ENCODE measurements around the gene RELCH. TPM values are rescaled to one million over a fixed set of nuclear protein-coding genes. Genes with fewer than 3 reads are reported as not detected.

RELCH gene
- total RNA-seq, 1 donor from 2014 or later = 22.4 TPM

- H3K27ac Mint-ChIP-seq (ENCODE audit: unreplicated experiment) = no peak overlapping the region
- TF ChIP-seq, protein P1, sequence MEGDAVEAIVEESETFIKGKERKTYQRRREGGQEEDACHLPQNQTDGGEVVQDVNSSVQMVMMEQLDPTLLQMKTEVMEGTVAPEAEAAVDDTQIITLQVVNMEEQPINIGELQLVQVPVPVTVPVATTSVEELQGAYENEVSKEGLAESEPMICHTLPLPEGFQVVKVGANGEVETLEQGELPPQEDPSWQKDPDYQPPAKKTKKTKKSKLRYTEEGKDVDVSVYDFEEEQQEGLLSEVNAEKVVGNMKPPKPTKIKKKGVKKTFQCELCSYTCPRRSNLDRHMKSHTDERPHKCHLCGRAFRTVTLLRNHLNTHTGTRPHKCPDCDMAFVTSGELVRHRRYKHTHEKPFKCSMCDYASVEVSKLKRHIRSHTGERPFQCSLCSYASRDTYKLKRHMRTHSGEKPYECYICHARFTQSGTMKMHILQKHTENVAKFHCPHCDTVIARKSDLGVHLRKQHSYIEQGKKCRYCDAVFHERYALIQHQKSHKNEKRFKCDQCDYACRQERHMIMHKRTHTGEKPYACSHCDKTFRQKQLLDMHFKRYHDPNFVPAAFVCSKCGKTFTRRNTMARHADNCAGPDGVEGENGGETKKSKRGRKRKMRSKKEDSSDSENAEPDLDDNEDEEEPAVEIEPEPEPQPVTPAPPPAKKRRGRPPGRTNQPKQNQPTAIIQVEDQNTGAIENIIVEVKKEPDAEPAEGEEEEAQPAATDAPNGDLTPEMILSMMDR (conservative IDR thresholded peaks at IDR 0.05) = no peak
Measured at GRCh38 chr18:62200121-62200914, 13.3 kb downstream of the RELCH start.

DNA sequence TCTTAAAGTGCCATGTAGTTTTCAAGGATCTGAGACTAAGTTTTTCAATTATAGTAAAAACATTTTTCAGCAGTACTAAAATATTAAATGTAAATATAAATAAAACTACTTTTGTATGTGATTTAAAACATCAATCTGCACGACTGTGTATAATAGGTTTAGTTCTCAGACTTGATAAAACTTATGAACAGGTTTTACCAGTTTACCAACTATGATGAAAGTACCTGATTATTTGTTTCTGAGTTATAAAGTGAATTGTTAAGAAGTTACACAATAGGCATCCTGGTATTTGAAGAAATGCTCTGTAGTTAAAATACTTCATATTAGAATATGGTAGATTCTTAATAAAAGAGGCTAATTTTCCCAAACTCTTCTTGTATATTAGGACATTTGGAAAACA, 14.8 kb downstream of the RELCH start:
- no peaks in the 10 kb centered on the region for H3K4me1 Mint-ChIP-seq
- TF ChIP-seq, protein P1 (conservative IDR thresholded peaks at IDR 0.05) = no peak
- H3K36me3 Mint-ChIP-seq (ENCODE audit: low read depth) = no peaks in the 10 kb centered on the region
- no peaks in the 10 kb centered on the region for H3K27me3 Mint-ChIP-seq (ENCODE audit: low read depth)
- no peak overlapping the region for H3K4me3 Mint-ChIP-seq
- H3K9me3 Mint-ChIP-seq = peaks cover under 1% of the 10 kb centered on the region
- DNase-seq (ENCODE audit: low read depth, low spot score) = no peak
- H3K27ac Mint-ChIP-seq (ENCODE audit: unreplicated experiment) = no peak overlapping the region

More at GRCh38 chr18:62200121-62200914, 13.3 kb downstream of the RELCH start:
- Mint-ChIP-seq H3K36me3 (ENCODE audit: low read depth) (no peaks in the 10 kb centered on the region), H3K9me3 (no peaks in the 10 kb centered on the region), H3K27me3 (ENCODE audit: low read depth) (no peaks in the 10 kb centered on the region), H3K4me1 (no peaks in the 10 kb centered on the region), H3K4me3 (no peak overlapping the region)
- no peak for DNase-seq (ENCODE audit: low read depth, low spot score)

DNA sequence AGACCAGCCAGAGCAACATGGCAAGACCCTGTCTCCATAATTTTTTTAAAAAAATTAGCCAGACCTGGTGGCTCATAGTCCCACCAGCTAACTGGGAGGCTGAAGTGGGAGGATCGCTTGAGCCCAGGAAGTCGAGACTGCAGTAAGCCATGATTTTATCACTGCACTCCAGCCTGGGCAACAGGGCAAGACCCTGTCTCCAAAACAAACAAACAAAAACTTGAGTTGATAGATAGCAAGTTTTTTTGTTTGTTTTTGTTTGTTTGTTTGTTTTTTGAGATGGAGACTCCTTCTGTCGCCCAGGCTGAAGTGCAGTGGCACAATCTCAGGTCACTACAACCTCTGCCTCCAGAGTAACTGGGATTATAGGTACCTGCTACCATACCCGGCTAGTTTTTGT, 18.8 kb downstream of the RELCH start:
- Mint-ChIP-seq H3K36me3 (ENCODE audit: low read depth) (peaks cover 19% of the 10 kb centered on the region), H3K27ac (ENCODE audit: unreplicated experiment) (no peak overlapping the region), H3K4me3 (no peak overlapping the region), H3K4me1 (no peaks in the 10 kb centered on the region), H3K9me3 (peaks cover 4% of the 10 kb centered on the region), H3K27me3 (ENCODE audit: low read depth) (no peaks in the 10 kb centered on the region)
- TF ChIP-seq, protein P1 (conservative IDR thresholded peaks at IDR 0.05) = no peak
- no peak for DNase-seq (ENCODE audit: low read depth, low spot score)

- Mint-ChIP-seq H3K36me3 (ENCODE audit: low read depth) (peaks cover 19% of the 10 kb centered on the region), H3K9me3 (peaks cover 4% of the 10 kb centered on the region), H3K27ac (ENCODE audit: unreplicated experiment) (no peak overlapping the region), H3K4me3 (no peak overlapping the region), H3K4me1 (no peaks in the 10 kb centered on the region), H3K27me3 (ENCODE audit: low read depth) (no peaks in the 10 kb centered on the region)
- DNase-seq (ENCODE audit: low read depth, low spot score) = no peak
- TF ChIP-seq, protein P1 (conservative IDR thresholded peaks at IDR 0.05) = no peak
Measured at GRCh38 chr18:62206593-62206992, 19.5 kb downstream of the RELCH start.

GRCh38 chr18:62209046-62209445, 22.0 kb downstream of the RELCH start:
- H3K4me1 Mint-ChIP-seq = no peaks in the 10 kb centered on the region

More at GRCh38 chr18:62209046-62209445, 22.0 kb downstream of the RELCH start:
- no peak for DNase-seq (ENCODE audit: low read depth, low spot score)
- Mint-ChIP-seq H3K9me3 (peaks cover 4% of the 10 kb centered on the region), H3K4me3 (no peak overlapping the region), H3K27ac (ENCODE audit: unreplicated experiment) (no peak overlapping the region), H3K27me3 (ENCODE audit: low read depth) (no peaks in the 10 kb centered on the region), H3K36me3 (ENCODE audit: low read depth) (peaks cover 29% of the 10 kb centered on the region)
- TF ChIP-seq, protein P1 (conservative IDR thresholded peaks at IDR 0.05) = no peak

Measured in neural crest cell (in vitro differentiated cells).